Suppressor macrophage (primary cell): ENCODE results near the gene RAPGEF2.
"Not testable (repeated sequence)": the region's sequence is repeated elsewhere in the genome, so short reads cannot be mapped to it uniquely, and the experiment has no call there.

ENCODE experiments used
- DNase-seq, 4 experiments: peaks; one replicate each; pipeline ENCODE4 v3.0.0-alpha.2; 2020 to 2022

The RAPGEF2 gene

DNA sequence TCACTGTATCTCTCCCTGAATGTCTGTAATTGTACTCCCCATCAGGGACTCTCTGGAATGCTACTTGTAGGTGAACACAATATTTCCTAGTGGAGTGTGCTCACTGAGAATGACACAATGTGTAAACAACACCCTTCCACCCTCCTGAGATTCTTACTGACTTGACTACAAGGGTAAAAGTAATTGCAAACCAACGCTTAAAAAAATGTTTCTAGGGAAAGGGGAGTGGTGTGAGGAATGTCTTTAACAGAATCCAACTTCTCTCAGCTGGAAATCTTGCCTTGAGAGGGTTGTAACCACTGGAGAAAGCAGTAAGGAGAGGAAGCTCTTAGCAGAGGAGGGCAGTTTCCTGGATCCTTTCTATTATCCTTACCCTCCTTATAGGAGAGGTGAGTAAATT is 5.1 kb upstream of the RAPGEF2 start:
- DNase-seq, result no peak

DNA sequence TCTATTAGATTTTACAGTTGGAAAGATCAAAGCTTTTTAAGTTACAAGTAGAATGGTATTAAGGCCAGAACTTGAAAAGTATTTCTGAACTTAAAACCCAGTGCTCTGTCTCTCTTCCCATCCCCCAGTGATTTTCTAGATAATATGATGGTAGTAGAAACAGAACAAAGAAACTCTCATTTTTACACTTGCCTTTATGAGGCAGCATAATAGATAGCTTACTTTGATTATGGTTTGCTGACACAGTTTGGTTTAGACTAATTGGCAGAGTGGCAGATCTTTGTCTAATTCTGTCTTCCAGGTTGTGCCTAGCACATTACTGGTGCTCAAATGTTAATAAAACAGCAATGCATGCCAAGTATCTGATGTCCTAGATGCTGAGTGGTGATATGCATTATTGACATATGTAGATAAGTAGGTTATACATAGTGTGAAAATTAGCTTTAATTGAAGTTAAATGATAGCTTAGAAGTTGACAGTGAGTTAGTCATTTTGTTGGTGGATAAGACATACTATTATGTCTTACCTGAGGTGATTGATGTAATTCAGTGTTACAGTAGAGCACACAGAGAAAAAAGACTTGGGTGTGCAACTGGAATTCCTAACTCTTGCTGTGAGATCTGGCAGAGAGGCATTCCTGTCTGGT is 4.3 kb upstream of the RAPGEF2 start:
- no peak for DNase-seq

DNA sequence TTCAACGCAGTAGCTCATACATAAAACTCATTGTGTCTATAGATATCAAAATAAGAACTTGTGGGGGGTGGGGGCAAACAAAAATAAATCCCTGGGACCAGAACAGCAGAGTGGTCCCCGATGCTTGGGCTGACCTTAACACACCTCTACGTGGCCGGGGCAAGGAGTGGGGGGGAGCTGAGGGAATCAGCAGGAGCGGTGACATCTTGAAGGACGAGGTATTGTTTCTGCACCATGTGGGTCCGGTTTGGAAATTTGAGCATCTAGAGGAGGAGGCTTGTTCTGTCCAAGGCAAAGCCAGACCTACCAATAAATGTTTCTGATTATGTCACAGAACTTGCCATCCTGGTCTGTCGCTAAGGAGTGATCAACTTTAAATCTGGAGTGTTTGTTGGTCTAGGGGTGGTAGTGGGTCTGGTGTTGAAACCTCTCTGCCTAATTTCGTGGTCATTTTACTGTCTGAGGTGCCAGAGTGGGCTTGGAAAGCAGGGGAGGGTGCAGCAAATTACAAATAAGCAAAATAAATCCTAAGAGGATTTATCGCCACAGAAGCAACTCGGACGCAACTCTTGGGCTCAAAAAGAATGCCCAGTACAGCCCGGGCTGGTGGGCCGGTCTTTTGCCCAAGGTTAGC is 774 bp upstream of the RAPGEF2 start:
- peak in 1 of 4 experiments; percentile 10 for DNase-seq

DNA sequence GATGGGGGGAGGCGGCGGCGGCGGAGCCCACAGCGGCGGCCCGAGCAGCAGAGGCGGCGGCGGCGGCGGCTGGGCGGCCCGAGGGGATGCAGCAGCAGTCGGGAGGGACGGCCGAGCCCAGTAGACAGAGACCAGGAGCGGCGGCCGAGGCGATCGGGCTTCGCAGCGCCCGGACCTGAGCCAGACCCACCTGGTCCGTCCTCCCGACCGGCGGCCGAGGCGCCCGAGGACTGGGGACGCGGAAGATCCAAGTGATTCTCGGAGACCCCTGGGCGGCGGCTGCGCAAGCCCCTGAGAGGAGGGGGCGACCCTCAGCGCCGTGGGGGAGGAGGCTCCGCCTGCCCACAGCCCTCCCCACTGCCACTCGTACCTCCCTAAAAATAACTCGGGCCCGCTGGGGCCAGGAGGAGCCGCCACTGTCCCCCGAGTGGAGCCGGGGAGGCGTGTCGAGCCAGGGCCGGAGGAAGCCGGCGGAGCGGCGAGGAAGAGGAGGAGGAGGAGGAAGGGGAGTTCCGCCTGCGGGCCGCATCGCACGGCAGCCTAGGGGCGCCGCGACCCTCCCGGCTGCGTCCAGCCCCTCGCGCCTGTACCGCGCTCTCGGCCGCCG is 608 bp downstream of the RAPGEF2 start:
- DNase-seq, result peak; percentile 12 to 66 (median 52)

DNA sequence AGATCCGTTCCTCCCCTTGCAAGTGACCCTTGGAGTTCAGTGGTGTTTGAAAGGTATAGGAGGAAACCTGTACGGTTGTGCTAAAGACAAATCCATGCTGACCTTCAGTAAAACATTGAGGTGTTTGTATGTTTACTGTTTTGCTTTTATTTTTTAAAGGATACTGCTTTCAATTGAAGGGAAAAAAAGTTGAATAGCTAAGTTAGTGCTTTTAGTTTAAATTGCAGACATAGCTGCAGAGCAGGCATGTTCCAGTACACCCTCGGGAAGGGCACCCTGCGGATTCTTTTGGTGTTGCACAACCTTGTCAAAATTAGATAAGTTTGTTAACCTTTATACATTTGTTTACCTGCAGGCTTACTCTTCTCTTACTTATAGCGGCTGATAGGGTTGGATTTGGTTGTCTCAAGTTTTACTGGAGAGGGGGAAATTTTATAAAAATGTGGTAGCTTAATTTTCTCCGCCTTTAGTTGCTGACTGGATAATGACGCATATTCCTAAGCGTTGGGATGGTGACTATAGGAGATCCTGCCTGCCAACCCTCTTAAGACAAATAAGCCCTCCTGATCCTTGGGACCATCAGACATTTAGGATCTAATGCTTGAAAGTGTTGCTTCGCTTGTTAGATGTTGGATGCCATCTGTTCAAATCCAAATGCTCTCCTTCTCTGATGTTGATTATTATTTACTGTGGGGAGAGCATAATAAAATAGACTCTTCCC is 2.0 kb downstream of the RAPGEF2 start:
- DNase-seq, result peak; percentile 3 to 39 (median 25)

DNA sequence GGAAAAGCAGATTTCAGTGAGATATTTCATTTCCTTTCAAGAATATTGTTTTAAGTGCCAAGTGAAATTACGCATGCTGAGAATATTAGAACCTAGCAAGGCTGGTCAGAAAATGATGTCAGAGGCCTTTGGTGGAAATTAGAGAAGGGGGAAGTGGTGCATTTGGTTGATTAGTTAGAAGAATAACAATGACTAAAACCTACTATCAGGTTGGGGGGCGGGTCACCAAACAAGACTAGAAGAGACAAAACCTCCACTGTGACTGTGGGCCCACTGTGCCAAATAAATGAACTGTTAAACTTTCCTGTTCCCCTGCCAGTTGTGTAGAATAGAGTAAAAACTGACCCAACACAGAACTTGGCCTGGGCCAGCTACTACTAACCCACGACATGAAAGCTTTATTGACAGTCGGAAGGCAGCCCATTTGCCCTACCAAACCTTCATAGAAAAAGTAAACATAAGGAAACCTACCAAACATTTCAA is 2.9 kb downstream of the RAPGEF2 start:
- peak; percentile 28 to 73 (median 54) for DNase-seq

DNA sequence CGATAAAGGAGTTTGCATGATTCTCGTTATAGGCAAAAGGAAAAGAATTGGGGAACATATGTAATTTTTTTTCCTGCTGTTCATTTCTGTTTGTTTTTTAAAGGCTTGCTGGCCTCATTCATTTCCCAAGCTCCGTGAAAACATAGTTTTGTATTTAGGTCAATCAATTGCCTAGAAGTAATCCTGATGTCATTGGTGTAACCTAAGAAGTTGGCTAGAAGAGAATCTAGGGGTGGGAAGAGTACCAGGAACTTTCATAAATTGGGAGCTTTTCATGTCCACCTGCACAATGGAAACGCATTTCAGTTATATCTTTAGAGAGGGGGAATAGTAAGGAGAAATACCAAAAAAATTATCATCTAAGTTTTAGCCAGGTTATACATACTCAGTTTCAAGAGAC is 3.8 kb downstream of the RAPGEF2 start:
- no peak for DNase-seq

DNA sequence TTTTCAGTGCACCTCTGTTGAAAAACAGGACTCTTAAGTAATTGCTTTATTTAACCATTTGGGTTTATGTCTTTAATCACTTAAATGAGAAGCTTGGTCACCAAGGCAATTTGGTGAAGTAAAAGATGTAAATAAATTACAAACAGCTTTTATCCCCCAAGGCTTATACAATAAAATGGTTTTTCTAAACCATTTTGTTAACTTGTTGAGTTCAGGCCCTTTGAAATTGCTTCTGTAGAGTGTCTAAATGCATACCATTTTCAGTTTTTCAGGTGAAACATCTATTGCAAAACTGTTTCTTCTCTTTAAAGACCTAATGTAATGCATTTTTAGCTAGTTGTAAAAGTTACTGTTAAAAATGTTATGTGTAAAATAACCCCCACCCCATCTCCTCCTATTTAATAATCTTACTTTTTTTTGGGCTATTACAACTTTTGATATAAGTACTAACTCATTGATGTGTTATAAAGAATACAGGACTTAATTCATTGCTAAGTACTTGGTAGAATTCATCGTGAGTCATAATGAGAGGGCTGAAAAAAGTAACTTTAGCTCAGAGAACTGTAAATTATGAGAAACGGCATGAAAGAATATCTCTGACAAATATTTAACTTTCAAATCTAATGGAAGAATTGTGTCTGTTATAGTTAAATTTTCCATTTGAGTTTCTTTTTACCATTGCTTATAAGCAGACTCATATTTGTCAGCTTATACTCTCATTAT is 4.5 kb downstream of the RAPGEF2 start:
- no peak for DNase-seq

DNA sequence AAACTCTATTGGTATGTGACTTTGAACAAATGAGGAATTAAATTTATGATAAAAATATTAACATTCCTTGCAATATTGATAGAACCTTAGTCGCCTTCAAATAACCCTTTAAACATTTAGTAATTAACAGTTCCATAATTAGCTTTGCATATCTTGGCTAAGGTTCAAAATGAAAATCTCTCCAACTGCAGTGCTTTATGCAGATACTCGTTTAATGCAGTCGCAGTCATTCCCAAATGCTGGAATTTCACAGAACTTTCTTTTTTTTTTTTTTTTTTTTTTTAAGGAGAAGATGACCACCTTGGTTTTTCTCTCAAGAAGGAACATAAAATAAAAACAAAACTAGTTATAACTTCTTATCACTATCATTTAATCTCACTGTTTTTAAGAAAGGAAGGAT is 5.2 kb downstream of the RAPGEF2 start:
- DNase-seq, result no peak

DNA sequence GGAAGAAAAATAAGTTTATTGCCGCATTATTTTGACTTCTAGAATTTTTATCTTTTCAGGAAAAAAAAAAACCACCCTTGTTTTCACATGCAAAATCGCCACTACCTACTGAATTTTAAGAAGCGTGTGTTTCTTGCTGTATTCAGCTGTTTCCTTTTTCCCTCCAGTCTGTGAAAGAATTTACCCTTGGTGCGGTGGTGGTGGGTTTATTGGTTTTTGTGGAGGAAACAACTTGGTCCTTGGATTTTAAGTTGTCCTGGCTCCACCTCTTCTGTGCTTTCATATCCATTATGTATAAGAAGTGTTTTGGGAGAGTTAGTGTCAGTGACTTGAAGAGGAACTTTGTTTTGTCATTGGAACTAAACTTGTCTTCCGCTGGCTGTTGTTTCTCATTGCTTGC is 8.1 kb downstream of the RAPGEF2 start:
- DNase-seq, result no peak

DNA sequence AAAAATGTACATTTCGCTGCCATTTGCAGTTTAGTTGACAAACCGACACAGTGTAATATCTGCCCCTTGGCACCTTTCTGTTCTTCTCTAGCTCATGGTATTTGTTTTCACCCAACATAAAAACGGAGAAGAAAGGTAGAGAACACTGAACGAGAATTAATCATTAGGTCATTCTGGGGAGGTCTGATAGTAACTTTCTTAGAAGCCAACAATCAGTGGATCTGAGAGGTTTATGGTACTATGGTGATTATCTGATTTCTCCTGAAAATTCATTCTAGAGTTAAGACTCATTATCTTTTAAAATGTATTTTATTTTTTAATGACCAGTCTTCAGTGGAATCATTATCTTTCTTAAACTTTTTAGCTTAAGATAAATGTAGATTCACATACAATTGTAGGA is 8.5 kb downstream of the RAPGEF2 start:
- no peak for DNase-seq

DNA sequence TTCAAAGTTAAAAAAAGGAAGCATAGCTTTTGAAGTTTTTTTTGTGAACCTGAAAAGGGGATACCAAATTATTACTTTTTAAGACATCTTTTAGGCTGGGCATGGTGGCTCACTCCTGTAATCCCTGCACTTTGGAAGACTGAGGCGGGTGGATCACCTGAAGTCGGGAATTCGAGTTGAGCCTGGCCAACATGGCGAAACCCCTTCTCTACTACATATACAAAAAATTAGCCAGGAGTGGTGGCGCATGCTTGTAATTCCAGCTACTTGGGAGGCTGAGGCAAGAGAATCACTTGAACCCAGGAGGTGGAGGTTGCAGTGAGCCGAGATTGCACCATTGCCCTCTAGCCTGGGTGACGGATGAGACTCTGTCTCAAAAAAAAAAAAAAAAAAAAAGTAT is 10.5 kb downstream of the RAPGEF2 start:
- DNase-seq, result not testable (repeated sequence)

DNA sequence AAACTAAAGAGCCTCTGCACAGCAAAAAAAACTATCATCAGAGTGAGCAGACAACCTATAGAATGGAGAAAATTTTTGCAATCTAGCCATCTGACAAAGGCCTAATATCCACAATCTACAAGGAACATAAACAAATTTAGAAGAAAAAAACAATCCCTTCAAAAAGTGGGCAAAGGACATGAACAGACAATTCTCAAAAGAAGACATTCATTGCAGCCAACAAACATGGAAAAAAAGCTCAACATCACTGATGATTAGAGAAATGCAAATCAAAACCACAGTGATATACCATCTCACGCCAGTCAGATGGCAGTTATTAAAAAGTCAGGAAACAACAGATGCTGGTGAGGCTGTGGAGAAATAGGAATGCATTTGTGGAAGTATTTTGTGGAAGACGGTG is 13.2 kb downstream of the RAPGEF2 start:
- DNase-seq, result not testable (repeated sequence)

DNA sequence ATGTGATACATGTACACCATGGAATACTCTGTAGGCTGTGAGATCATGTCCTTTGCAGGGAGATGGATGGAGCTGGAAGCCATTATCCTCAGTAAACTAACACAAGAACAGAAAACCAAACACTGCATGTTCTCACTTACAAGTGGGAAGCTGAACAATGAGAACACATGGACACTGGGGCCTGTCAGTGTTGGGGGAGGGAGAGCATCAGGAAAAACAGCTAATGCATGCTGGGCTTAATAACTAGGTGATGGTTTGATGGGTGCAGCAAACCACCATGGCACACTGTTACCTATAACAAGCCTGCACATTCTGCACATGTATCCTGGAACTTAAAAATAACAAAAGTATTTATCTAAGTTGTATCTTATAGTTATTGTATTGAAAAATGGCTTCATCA is 13.8 kb downstream of the RAPGEF2 start:
- not testable (repeated sequence) for DNase-seq

DNA sequence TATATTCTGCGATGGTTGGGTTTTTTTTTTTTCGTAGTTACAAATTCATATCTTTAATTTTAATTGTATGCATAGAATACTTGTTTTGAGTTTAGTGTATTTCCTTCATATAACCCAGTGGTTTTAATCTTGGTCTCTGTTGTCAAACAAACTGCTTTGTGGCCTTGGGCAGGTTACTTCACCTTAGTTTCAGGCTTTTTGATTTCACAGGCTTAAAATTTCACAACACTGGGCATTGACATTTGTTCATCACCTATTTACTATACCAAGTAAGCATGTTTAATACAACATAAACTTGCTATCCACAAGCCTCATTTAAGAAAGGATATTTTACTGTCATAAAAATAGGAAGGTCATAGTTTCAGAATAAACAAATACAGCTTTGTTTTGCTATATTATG is 14.7 kb downstream of the RAPGEF2 start:
- no peak for DNase-seq

DNA sequence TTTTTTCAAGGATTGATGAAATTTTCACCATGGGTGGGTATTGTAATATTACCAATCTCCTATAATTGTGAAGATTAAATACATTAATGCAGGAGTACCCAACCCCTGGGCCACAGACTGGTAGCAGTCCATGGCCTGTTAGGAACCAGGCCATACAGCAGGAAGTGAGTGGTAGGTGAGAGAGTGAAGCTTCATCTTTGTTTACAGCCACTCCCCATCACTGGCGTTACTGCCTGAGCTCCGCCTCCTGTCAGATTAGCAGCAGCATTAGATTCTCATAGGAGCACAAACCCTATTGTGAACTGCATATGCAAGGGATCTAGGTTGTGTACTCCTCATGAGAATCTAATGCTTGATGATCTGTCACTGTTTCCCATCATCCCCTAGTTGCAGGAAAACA is 15.1 kb downstream of the RAPGEF2 start:
- DNase-seq, result no peak

DNA sequence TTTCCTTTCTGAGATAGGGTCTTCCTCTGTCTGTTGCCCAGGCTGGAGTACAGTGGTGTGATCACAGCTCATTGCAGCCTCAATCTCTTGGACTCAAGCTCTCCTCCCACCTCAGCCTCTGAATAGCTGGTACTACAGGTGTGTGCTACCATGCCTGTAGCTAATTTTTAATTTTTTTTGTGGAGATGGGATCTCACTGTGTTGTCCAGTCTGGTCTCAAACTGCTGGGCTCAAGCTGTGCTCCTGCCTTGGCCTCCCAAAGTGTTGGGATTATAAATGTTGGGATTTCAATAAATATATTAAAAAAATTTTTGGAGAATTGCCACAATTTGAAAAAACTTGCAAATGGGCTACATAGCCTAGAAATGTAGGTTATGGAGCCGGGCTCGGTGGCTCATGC is 18.5 kb downstream of the RAPGEF2 start:
- DNase-seq, result no peak

DNA sequence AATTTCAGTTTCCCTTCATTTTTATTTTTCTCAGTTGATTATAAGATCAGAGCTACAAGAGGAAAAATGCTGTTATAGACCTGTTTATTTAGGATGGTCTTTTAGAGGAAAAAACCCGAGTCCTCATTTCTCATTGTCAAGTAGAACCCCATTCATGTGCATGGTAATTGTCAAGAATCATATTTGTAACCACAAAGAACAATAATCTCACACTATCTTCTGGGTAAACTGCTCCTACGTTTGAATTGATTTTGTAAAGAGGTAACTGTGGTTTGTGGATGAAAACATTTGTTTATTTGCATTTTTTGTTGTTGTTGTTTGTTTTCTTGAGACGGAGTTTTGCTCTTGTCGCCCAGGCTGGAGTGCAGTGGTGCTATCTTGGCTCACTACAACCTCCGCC is 23.8 kb downstream of the RAPGEF2 start:
- no peak for DNase-seq

DNA sequence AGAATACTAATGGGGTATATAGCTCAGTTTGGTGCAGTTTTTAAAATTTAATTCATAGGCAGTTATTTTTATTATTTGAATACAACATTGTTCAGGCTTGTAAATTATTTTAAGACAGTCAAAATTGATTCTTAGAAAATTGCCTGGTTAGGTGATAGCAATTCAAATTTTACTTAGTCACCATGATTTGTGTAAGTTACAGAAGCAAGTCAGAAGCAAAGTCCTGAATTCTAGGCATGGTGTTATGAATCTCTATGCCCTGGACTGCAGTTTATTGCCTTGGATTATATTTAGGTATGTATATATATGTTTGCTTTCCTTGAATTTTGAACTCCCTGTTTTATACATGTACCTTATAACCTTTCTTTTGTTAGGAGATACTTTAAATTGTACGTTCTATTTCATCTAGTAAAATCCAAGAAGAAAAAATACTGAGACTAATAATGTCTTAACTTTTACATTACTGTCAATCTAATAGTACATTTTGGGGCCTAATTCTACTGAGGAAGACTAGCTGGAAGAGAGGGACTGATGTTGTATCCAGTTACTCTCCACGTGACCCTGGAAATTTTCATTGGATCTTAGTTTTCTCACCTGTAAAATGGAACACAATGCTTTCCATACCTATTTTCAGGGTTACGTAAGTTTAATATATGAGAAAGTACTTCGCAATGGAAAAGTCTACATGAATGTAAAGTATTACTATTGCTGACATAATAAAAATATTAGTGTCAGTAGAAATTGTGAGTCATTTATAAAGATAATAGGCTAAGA is 25.1 kb downstream of the RAPGEF2 start:
- no peak for DNase-seq

DNA sequence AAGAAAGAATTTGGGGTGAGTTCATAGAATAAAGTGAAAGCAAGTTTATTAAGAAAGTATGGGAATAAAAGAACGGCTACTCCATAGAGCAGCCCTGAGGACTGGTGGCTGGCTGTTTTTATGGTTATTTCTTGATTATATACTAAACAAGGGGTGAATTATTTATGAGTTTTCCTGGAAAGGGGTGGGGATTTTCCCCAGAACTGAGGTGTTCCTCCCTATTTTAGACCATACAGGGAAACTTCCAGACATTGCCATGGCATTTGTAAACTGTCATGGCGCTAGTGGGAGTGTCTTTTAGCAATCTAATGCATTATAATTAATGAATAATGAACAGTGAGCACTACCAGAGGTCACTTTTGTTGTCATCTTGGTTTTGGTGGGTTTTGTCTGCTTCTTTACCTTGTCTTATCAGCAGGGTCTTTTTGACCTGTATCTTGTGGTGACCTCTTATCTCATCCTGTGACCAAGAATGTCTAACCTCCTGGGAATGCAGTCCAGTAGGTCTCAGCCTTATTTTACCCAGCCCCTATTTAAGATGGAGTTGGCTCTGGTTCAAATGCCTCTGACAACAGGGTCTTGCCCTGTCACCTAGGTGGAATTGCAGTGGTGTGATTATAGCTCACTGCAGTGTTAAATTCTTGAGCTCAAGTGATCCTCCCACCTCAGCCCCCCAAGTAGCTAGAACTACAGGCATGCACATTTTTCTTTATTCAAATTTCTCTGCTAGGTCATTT is 27.1 kb downstream of the RAPGEF2 start:
- no peak for DNase-seq

DNA sequence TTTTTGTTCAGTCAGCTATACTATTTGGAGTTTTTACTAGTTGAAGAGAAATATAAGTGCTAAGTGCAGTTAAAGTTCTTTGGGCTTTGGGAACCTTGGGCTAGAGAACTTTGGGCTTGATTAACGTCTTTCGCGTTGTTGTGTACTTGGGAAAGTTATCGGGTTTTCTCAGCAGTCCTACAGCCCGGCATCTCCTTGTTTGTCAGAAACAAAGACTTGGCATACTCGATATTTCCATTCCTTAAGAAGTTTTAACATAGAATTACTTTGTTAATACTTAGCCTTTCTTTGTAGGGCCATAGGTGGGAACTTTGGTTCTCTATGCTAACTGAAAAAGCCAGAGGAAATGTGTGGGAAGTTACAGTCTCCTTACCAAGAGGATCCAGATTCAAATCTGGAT is 28.7 kb downstream of the RAPGEF2 start:
- no peak for DNase-seq
